DOHH2 (cell line): ENCODE data around the gene RPL18A.

Experiments used
- CTCF ChIP-seq: fragments of 200-600 bp; sonication (generic); IDR thresholded peaks from one replicate; pipeline ENCODE4 v1.5.1; 2014; ENCODE audit warnings: antibody characterized with exemption, mild to moderate bottlenecking, low read depth, low read length; ENCODE audit not compliant: poor library complexity, severe bottlenecking
- EZH2phosphoT487 ChIP-seq: fragments of 200-600 bp; sonication (generic); IDR thresholded peaks from 2 replicates; pipeline ENCODE4 v1.6.1; 2017; ENCODE audit warnings: borderline replicate concordance, mild to moderate bottlenecking, antibody characterized with exemption, low read length, moderate library complexity, mixed read lengths

- no peak for TF ChIP-seq CTCF
- TF ChIP-seq EZH2phosphoT487: no peak
Measured at GRCh38 chr19:17829855-17830566, 29.7 kb upstream of the RPL18A start.
